Measurements from ENCODE around the gene KCNA5. TPM values are rescaled to one million over a fixed set of nuclear protein-coding genes. Genes with fewer than 3 reads are reported as not detected.
A peak's percentile ranks its signal among the peaks of the same experiment; 100 is the strongest.

KCNA5 gene
- polyA plus RNA-seq, 3 donors = not detected

GRCh38 chr12:5050542-5050941, 6.9 kb downstream of the KCNA5 start:
- H3K27ac Mint-ChIP-seq = no peak overlapping the region
- no peak overlapping the region for H3K9ac ChIP-seq (ENCODE audit: insufficient read depth, low read length, poor library complexity, severe bottlenecking)
- WGBS (ENCODE audit: insufficient coverage) = 94% methylated on average over 2 of the region's 3 CpGs
- peaks cover 0 to 19% of the 10 kb centered on the region in 2 donors for H3K27me3 ChIP-seq (ENCODE audit: control insufficient read depth in 2 of 2, insufficient read depth in 2 of 2, low read length in 2 of 2)
- peaks cover 36% of the 10 kb centered on the region for H3K4me1 Mint-ChIP-seq
- no peaks in the 10 kb centered on the region for H4K20me1 ChIP-seq (ENCODE audit: insufficient read depth, low read length)
- H3K36me3 ChIP-seq (replicated peaks in 1 of 2; ENCODE audit: control insufficient read depth in 1 of 2, insufficient read depth in 2 of 2, low read length in 2 of 2) = no peaks in the 10 kb centered on the region
- no peak overlapping the region for H3K4me3 ChIP-seq (replicated peaks in 1 of 3; ENCODE audit: low read depth in 2 of 3, low read length in 3 of 3)
- H3K4me3 Mint-ChIP-seq = no peak overlapping the region
- H3K36me3 Mint-ChIP-seq = no peaks in the 10 kb centered on the region
- H3K4me2 ChIP-seq (replicated peaks; ENCODE audit: extremely low read depth, low read length, poor library complexity, severe bottlenecking) = no peak overlapping the region
- no peak overlapping the region for H3K27ac ChIP-seq (ENCODE audit: low read depth in 1 of 2, low read length in 2 of 2)
- peaks cover 0 to 5% (median 3%) of the 10 kb centered on the region in 7 donors for H3K9me3 Mint-ChIP-seq
- H2AFZ ChIP-seq (ENCODE audit: insufficient read depth, low read depth, low read length, poor library complexity, severe bottlenecking) = no peak overlapping the region
- intact Hi-C loops (cut with micrococcal nuclease) = no loop called here
- peaks cover 18 to 27% (median 25%) of the 10 kb centered on the region in 3 donors for H3K27me3 Mint-ChIP-seq (ENCODE audit: low read depth in 3 of 3)
- H3K79me2 ChIP-seq (ENCODE audit: insufficient read depth, low read length) = no peaks in the 10 kb centered on the region
- peaks cover 37 to 38% of the 10 kb centered on the region in 2 donors for H3K4me1 ChIP-seq (ENCODE audit: control insufficient read depth in 1 of 2, insufficient read depth in 2 of 2, low read length in 2 of 2)
- no peak for DNase-seq
- TF ChIP-seq CTCF (IDR thresholded peaks at IDR 0.05) = no peak
- no peaks in the 10 kb centered on the region for H3K9me3 ChIP-seq (replicated peaks in 1 of 2; ENCODE audit: control insufficient read depth in 1 of 2, insufficient read depth in 1 of 2, low read length in 2 of 2)

GRCh38 chr12:5051334-5051733, 7.7 kb downstream of the KCNA5 start:
- no peak overlapping the region for H3K27ac Mint-ChIP-seq
- Histone ChIP-seq H3K4me3 (replicated peaks in 1 of 3; ENCODE audit: low read depth in 2 of 3, low read length in 3 of 3) (peak overlapping the region in 1 of 3 experiments; percentile 25), H3K27me3 (ENCODE audit: control insufficient read depth in 2 of 2, insufficient read depth in 2 of 2, low read length in 2 of 2) (peaks cover 0 to 12% of the 10 kb centered on the region in 2 donors), H3K9me3 (replicated peaks in 1 of 2; ENCODE audit: control insufficient read depth in 1 of 2, insufficient read depth in 1 of 2, low read length in 2 of 2) (no peaks in the 10 kb centered on the region), H3K4me1 (ENCODE audit: control insufficient read depth in 1 of 2, insufficient read depth in 2 of 2, low read length in 2 of 2) (peaks cover 37 to 38% of the 10 kb centered on the region in 2 donors), H3K36me3 (replicated peaks in 1 of 2; ENCODE audit: control insufficient read depth in 1 of 2, insufficient read depth in 2 of 2, low read length in 2 of 2) (no peaks in the 10 kb centered on the region), H4K20me1 (ENCODE audit: insufficient read depth, low read length) (no peaks in the 10 kb centered on the region), H3K4me2 (replicated peaks; ENCODE audit: extremely low read depth, low read length, poor library complexity, severe bottlenecking) (no peak overlapping the region), H3K27ac (ENCODE audit: low read depth in 1 of 2, low read length in 2 of 2) (no peak overlapping the region), H3K79me2 (ENCODE audit: insufficient read depth, low read length) (no peaks in the 10 kb centered on the region), H2AFZ (ENCODE audit: insufficient read depth, low read depth, low read length, poor library complexity, severe bottlenecking) (no peak overlapping the region), H3K9ac (ENCODE audit: insufficient read depth, low read length, poor library complexity, severe bottlenecking) (no peak overlapping the region)
- peak overlapping the region in 1 of 2 donors; percentile 75 for H3K4me3 Mint-ChIP-seq
- peaks cover 36% of the 10 kb centered on the region for H3K4me1 Mint-ChIP-seq
- peaks cover 11 to 20% (median 19%) of the 10 kb centered on the region in 3 donors for H3K27me3 Mint-ChIP-seq (ENCODE audit: low read depth in 3 of 3)
- intact Hi-C loops (cut with micrococcal nuclease) = no loop called here
- no peaks in the 10 kb centered on the region for H3K36me3 Mint-ChIP-seq
- no peak for TF ChIP-seq CTCF (IDR thresholded peaks at IDR 0.05)
- DNase-seq = no peak
- 4% methylated on average over 2 of the region's 2 CpGs for WGBS (ENCODE audit: insufficient coverage)
- peaks cover 0 to 4% (median 3%) of the 10 kb centered on the region in 7 donors for H3K9me3 Mint-ChIP-seq

Data from CD14-positive monocyte (primary cell).